GM20000 (cell line): ENCODE measurements around the gene TPRN.
A peak's percentile ranks its signal among the peaks of the same experiment; 100 is the strongest.

Experiments
- DNase-seq: peaks from one replicate; pipeline ENCODE4 v3.0.0; 2012; ENCODE audit warnings: low spot score
- TF ChIP-seq, protein P1 (sequence below): IDR thresholded peaks from 2 replicates; pipeline ENCODE4 v1.5.1; 2012; ENCODE audit warnings: mild to moderate bottlenecking, control low read depth; ENCODE audit errors: extremely low read depth, missing control alignments

The TPRN gene

DNA sequence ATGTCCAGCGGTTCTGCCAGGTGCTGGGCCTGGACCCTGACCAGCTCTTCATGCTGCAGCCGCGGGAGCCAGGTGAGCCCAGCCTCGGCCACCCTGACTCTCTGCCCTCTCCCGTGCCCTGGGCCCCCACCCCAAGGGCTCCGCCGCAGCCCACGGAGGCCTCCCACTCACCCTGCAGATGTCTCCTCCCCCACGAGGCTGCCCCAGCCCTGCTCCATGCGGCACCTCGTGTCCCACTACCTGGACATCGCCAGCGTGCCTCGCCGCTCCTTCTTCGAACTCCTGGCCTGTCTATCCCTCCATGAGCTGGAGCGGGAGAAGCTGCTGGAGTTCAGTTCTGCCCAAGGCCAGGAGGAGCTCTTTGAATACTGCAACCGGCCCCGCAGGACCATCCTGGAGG lies 14.1 kb upstream of the TPRN start:
- TF ChIP-seq, protein P1, sequence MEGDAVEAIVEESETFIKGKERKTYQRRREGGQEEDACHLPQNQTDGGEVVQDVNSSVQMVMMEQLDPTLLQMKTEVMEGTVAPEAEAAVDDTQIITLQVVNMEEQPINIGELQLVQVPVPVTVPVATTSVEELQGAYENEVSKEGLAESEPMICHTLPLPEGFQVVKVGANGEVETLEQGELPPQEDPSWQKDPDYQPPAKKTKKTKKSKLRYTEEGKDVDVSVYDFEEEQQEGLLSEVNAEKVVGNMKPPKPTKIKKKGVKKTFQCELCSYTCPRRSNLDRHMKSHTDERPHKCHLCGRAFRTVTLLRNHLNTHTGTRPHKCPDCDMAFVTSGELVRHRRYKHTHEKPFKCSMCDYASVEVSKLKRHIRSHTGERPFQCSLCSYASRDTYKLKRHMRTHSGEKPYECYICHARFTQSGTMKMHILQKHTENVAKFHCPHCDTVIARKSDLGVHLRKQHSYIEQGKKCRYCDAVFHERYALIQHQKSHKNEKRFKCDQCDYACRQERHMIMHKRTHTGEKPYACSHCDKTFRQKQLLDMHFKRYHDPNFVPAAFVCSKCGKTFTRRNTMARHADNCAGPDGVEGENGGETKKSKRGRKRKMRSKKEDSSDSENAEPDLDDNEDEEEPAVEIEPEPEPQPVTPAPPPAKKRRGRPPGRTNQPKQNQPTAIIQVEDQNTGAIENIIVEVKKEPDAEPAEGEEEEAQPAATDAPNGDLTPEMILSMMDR: no peak
- no peak for DNase-seq

DNA sequence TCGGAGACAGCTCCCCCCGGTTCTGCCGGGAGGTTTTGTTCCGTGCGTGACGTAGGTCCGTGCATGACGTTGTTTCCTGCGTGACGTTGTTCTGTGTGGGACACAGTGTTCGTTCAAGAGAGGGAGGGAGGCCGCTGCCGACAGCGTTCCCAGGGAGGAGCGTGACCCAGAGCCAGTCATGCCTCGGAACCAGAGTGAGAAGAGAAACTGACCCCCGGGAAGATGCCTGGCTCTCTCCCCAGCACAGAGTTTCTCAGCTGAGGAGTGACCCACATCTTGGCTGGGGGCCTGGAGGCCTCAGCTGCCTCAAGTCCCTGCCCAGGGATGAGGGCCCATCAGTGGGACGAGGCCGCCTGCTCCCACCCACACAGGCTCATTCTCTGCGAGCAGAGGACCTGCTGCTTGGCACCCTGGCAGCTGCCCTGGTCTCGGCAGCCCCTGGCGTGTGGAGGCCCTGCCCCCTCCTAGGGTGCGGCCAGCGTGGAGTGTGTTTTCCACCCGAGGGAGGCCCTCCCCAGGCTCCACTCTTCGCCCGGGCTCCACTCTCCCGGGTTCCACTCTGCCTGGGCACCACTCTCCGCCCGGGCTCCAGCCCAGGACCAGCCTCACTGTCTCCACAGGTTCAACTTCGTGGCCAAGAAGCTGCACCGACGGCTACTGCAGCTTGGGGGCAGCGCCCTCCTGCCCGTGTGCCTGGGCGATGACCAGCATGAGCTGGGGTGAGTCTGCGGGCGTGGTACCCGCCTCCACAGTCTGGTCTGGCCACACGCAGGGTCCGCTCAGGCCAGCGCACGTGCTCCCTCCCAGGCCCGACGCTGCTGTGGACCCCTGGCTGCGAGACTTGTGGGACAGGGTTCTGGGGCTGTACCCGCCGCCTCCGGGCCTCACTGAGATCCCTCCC lies 12.9 kb upstream of the TPRN start:
- DNase-seq: no peak
- TF ChIP-seq, protein P1: no peak

DNA sequence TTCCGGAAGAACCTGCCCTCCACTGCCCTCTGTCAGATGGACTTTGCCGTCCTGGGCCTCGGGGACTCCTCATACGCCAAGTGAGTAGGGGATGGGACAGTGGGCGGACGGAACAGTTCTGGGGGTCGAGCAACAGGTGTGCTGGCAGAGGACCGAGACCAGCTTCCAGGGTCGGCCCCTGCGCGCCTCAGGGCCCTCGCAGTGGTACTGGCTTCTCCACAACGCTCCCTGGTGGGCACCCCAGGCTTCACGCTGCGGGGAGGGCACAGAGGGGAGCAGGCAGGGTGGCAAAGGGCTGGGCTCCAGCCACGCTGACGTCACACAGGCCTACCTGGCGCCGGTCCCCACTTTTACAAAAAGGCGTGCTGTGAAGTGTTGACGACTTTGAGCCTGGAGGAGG lies 12.0 kb upstream of the TPRN start:
- TF ChIP-seq, protein P1: no peak
- no peak for DNase-seq

DNA sequence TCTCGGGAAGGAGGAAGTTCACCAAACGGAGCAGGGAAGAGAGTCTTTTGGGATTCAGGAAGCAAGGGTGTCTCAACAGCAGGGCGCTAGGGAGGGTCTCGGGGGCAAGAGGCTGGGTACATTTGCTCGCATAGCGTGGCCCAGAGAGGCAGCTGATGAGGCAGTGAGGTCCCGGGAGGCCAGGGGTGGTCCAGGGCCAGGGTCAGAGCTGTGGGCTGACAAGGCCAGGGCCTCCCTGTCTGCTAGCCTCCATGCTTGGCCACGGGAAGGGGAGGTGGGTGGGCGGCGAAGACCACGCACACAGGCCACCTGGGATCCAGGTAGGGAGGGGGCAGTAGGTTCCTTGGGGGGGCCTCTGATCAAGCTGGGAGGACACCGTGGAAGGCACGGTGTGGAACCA lies 11.0 kb upstream of the TPRN start:
- no peak for DNase-seq
- TF ChIP-seq, protein P1: no peak

DNA sequence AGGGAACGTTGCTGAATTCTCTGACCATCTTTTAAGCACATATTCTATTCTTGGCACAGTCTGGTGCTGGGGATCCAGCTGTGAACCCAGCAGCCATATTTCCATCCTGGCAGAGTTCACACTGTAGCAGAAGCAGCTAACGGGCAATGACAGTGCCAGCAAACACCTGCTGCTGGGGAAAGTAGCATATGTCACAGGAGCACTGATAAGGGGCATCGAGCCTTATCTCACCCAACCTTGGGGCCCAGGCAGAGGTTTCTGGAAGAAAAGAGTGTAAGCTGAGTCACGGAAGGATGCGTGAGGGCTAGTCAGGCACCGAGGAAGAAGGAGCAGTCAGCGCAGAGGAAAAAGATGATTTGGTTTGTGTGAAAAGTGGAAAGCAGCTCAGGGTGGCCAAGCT lies 6.1 kb upstream of the TPRN start:
- TF ChIP-seq, protein P1: no peak

DNA sequence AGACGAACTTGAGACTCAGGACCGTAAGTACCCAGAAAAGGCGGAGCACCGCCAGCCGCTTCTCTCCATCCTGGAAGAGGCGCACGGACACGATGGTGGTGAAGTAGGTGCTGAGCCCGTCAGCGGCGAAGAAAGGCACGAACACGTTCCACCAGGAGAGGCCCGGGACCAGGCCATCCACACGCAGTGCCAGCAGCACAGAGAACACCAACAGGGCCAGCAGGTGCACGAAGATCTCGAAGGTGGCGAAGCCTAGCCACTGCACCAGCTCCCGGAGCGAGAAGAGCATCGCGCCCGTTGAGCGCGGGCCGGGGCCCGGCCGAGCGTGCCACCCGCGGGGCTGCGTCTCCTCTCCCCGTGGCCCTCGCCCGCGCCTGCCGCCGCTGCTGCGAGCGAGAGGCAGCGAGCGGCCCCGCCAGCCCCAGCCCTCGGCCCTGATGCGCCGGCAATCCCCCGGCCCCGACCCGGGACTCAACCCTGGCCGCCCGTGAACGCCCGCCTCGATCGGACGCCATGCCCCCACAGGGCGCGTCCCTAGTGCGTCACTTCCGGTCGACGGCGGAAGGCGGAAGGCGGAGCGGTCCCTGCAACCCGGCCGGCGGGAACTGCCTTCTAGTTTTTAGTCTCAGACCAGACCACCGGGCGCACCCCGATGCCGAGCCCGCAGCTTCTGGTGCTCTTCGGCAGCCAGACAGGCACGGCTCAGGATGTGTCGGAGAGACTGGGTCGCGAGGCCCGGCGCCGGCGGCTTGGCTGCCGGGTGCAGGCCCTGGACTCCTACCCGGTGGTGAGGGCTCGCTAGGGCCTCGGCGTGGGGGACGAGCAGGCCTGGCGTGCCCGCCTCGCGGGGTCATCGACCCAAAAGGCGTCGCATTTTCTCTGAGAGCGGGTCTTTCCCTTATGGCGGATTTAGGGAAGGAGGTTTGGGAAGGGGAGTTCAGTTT lies 4.9 kb upstream of the TPRN start, which contains the start of the genes NDOR1 and TMEM203:
Gene NDOR1, plus strand, starts transcription at position 575 of the 944 bp plus-strand sequence. Its CDS starts 78 bp downstream, at position 653.
Gene TMEM203, minus strand, starts transcription at position 523 of the 944 bp plus-strand sequence. Its CDS starts 234 bp downstream, at position 289.
- peak; percentile 98 for DNase-seq
- TF ChIP-seq, protein P1: no peak

More for the DNA sequence above, 6.1 kb upstream of the TPRN start:
- DNase-seq: no peak

DNA sequence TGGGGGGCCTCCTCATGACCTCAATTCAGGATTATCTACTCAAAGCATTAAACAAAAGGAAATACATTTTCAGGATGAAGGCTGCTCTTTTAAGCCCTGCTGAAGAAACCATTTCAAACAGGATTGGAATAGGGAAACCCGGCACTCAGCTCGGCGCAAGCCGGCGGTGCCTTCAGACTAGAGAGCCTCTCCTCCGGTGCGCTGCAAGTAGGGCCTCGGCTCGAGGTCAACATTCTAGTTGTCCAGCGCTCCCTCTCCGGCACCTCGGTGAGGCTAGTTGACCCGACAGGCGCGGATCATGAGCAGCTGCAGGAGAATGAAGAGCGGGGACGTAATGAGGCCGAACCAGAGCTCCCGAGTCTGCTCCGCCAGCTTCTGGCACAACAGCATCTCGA lies 4.2 kb upstream of the TPRN start:
- TF ChIP-seq, protein P1: no peak
- DNase-seq: no peak
